ENCODE measurements around the gene ADAP1.
A peak's percentile ranks its signal among the peaks of the same experiment; 100 is the strongest.
"Not testable (repeated sequence)": the region's sequence is repeated elsewhere in the genome, so short reads cannot be mapped to it uniquely, and the experiment has no call there.

ADAP1 gene

DNA sequence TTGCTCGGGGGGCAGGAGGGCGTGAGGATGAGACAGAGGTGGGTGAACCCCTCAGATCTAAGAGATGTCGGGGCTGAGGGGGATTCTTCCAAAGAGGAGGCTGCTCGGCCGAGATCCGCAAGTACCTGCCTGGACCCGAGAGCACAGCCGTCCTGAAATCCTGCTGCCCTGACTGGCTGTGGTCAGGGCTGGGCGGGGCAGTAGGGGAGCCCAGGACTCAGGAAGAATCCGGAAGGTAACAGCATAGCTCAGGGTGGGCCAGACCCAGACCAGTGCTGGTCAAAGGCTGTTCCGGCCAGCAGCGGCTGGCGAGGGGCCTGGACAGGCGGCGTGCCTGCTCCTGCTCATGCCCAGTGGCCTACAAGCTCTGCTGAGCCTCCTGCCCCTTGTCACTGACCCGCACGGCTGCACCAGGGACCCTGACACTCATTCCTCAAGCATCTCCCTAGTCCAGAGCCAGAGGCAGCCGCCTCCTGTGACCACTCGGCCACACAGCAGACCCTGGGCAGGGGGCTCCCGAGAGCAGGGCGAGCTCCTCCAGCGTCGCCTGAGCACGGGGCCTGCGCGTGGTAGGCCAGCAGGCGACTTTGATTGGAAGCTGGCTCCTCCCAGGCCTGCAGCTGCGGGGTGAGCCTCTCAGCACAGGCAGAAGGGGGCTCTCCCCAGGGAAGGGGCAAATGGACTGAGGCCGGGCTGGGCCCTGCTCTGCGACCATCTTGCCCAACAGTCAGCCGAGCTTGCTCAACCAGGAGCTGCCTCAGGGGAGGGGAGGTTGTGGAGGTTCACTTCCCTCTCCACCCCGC, 3.1 kb upstream of the ADAP1 start:
- DNase-seq = no peak

GRCh38 chr7:956031-956430, 1.6 kb upstream of the ADAP1 start:
- no peak for DNase-seq

- peak; percentile 17 for DNase-seq
Measured at GRCh38 chr7:953547-954327, 743 bp downstream of the ADAP1 start.

DNA sequence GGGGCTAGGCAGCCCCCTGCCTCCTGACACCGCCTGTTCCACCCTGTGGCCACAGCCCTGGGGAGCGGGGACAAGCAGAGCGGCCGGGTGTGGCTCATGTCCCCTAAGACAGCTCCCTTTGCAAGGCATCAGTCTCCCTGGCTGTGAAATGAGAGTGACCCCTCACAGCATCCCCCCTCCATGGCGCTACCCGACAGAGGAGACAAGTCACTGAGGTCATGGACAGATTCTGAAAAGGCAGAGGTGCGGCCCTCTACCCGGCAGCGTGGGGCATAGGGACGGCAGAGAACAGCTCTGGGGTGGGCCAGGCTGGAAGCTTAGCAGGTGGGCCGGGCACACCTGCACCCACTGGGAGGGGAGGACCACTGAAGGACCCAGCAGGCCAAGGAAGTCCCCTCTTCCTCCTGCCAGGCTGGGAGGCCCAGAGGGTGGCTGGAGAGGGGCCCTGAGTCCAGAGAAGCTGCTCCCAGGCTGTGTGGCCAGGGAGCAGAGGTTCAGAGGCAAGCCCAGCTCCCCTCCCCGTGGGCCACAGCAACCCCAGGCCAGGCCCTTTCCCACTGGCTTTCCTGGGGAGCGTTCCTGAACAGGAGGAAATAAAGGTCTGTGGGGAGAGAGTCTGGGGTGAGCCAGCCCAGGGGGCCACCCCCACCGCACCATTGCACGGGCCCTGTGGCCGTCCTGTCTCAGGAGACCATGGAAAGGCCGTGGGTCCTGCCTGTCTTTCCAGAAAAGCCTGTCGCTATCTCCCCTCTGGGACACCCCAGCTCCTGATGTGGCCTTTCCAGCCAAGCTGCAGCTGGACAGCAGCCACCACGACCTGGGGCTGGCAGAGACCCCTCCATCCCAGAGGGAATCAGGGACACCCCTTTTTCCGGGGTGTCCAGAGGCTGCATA, 1.7 kb downstream of the ADAP1 start:
- no peak for DNase-seq

DNA sequence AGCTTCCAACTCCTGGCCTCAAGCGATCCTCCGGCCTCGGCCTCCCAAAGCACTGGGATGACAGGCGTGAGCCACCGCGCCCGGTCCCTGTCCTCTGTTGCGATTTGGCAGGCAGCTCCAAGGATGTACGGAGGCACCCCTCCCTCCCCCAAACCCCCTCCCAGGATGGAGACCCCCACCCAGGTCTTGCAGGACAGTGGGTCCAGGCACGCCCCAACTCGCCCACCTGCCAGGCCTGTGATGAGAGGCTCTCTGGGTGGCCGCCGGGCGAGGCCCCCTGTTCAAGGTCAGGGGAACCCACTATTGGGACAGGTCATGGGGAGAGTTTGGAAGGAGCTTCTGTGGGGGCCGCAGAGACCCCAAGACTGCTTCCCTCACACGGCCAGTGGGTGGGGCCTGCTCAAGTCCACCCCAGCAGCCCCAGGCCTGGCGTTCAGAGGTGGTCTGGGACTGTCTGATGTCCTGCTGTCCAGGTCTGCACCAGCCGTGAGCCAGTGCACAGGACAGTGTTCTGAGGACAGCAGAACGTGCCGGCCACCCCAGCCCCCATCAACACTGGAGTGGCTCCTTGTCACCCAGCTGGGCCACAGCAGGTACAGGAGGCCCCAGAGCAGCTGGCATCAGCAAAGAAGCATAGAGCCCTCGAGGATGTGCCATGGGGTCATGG, 2.5 kb downstream of the ADAP1 start:
- no peak for DNase-seq

GRCh38 chr7:949021-949934, 5.2 kb downstream of the ADAP1 start:
- DNase-seq = no peak

DNA sequence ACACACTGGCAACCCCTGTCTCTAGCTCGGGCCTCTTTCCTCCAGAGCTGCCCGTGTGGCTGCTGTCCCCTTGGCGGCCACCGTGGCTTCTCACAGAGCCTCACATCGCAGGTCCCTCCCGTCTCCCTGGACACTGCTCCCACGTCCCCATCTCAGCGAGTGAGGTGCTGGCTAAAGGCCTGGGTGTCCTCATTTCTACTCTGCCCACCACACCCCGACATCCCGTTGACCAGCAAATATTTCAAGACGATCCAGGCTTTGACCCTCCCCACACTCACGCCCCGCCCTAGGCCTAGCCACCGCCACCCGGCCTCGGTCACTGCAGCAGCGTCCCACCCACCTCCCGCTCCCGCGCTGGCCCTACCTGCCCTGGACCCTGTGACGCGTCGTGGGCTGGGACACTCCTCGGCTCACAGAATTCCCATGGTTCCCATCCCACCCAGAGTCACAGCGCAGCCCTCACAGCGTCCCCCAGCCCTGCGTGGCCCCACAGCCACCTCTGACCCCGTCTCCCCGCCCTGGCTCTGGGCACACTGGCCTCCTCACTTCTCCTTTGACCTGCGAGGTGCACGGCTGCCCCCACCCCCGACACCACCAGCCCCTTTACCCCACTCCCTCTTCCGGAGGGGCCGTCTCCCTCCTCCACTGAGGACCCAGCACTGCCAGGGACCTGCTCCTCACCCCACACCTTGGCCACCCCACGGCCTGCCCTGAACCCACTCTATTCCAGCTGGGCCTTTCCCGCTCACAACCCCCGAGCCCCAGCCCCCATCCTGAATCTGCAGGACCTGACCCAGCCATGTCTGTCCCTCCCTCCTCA, 6.9 kb downstream of the ADAP1 start:
- no peak for DNase-seq

GRCh38 chr7:946256-946996, 8.1 kb downstream of the ADAP1 start:
- DNase-seq = no peak

DNA sequence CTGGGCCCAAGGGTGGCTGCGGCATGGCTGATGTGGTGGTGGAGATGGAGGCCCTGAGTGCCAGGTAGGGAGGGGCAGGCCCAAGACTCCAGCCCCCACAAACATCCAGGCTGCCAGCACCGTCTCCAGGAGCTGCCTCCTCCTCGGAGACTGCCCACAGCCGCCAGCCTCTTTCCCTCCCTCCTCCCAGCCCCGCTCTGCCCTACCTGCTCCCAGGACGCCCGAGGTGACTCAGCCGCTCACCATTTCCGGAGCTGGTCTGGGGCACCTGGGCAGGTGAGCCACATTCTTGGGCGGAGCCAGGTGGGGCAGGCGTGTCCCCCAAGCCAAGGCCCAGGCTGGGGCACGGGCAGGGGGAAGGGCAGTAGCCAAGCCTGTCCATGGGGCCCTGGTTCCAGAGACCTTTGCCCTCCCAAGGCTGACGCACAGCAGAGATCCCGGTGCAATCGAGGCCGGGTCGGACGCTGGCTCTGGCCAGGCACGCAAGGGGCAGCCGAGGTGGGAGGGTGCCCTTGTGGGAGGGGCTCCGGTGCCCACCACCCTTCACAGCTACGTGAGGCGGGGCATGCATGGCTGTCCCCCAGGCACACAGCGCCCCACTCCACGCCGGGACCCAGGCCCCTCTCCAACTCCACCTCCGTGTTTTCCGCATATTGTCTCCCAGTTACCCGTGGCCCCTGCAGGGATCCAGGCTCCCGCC, 8.8 kb downstream of the ADAP1 start:
- no peak for DNase-seq

DNA sequence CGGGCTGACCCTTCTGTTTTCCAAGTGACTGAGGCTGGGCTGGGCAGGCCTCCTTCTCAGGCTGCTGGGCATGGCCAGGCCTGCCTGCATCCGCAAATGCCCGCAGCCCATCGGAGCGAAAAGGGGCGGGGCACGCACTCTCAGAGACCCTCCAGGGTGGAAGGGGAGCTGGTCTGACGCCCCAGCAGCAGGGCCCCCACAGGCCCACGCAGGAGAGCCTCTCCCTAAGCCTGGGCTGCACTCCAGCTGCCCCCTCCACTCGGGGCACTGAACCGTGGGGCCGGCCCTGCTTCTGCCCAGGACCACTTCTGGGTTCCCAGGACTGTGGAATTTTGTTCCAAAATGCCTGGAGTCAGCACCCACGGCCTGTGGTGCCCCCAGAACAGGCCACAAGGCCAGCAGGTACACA, 9.3 kb downstream of the ADAP1 start:
- no peak for DNase-seq

GRCh38 chr7:944744-945143, 9.7 kb downstream of the ADAP1 start:
- DNase-seq = no peak

- DNase-seq = not testable (repeated sequence)
Measured at GRCh38 chr7:943793-944192, 10.7 kb downstream of the ADAP1 start.

DNA sequence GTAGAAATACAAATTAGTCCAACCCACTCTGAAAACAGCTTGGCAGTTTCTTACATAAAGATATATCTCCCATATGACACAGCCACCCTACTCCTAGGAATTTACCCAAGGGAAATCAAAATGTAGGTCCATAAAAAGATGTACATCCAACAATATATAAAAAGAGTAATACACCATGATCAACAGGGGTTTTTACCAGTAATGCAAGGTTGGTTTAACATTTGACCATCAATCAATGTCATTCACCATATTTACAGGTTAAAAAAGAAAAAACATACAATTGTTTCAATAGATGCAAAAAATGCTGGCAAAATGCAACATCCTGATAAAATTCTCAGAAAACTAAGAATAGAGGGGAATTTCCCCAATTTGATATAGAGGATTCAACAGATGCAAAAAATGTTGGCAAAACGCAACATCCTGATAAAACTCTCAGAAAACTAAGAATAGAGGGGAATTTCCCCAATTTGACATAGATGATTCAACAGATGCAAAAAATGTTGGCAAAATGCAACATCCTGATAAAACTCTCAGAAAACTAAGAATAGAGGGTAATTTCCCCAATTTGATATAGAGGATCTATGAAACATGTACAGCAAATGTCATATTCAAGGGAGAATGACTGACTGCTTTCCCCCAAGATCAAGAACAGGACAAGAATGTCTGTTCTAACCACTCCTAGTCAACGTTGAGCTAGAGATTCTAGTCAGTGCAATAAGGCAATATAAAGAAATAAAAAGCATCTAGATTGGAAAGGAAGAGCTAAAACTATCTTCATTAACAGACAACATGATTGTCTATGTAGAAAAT, 13.7 kb downstream of the ADAP1 start:
- DNase-seq = no peak

- DNase-seq = no peak
Measured at GRCh38 chr7:939843-940242, 14.6 kb downstream of the ADAP1 start.

GRCh38 chr7:938546-939185, 15.8 kb downstream of the ADAP1 start:
- DNase-seq = no peak

- no peak for DNase-seq
Measured at GRCh38 chr7:937856-938484, 16.5 kb downstream of the ADAP1 start.

- peak; percentile 56 for DNase-seq
Measured at GRCh38 chr7:936386-937054, 18.0 kb downstream of the ADAP1 start.

Data from activated naive CD4-positive, alpha-beta T cell treated with Interleukin-2 at 50 U/mL for 16 hours (primary cell).